Measurements from ENCODE around the gene MAPT. TPM values are rescaled to one million over a fixed set of nuclear protein-coding genes. Genes with fewer than 3 reads are reported as not detected.
"Not testable (repeated sequence)": the region's sequence is repeated elsewhere in the genome, so short reads cannot be mapped to it uniquely, and the experiment has no call there.

The MAPT gene
- polyA plus RNA-seq, 4 donors = 9.2 to 13.8 (median 10.5) TPM

DNA sequence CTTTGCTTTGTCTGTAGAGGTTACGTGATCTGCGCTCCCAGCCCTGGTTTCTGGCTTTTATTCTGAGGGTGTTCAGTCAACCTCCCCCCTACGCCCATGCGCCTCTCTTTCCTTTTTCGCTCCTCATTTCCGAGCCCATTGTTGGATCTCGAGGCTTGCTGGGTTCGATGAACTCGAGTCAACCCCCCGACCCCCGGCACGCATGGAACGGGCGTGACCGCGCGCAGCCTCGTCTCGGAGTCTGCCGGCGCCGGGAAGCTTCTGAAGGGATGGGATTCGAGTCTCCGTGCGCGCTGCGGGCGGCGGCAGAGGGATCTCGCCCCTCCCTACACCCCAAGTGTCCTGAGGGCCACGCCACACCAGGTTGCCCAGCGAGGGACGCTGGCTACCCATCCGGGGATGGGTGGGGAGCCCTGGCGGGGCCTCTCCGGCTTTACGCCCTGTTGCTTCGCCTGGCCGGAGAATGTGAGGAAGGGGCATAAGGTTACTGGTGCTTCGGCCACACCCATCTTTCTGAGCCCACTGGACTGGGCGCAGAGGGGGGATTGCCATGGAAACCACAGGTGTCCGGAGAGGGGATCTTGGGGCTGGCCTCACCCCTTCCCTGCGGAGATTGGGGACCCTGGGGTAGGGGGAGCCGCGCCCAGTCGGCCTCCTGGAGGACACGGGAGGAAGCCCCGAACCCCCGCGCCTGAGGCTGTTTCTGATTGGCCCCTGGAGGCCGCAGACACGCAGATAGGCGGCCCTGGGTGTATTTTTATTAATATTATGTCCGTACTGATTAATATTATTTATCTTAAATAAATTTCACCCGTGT lies 1.8 kb downstream of the MAPT start:
- no peak for DNase-seq (ENCODE audit: low read depth in 4 of 4, low spot score in 2 of 4)

DNA sequence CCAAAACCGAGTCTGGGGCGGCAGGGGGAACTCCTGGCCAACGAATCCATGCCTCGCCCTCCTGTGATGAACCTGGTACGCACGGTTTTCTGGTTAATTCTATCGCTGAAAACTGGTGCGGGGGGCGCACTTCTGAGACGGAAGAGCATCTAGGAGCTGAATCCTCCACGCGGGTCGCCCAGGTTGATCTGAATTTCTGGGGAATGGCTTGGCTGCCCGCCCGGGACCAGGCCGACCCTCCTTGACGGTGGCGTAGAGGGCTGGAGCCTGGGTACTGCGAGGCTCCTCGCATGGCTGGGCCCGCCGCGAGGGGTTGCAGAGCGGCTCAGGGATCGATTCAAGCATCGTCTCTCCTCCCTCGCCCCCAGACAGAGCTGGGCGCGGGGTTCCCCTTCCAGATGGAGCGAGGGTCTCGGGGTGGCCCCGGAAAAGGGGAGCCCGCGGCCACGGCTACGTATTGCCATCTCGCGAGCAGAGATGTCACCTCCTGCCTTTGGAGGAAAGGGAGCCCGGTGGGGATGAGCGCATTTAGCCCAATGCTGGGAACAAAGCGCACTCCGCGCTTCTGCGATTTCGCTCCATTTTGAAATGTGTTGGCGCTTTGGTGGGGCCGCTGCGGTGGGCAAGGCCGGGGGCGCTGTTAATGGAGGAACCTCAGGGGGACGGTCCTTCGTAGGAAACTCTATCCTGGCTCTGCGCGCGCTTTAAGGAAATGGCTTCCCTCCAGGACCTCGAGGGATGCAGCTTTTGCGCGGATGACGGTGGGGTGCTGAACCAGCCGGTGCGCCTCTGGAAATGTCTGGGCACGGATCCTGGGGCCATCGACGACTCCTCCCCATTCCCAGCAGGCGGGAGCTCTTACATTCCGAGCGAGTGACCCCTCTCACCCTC lies 2.7 kb downstream of the MAPT start:
- DNase-seq (ENCODE audit: low read depth in 4 of 4, low spot score in 2 of 4) = no peak

DNA sequence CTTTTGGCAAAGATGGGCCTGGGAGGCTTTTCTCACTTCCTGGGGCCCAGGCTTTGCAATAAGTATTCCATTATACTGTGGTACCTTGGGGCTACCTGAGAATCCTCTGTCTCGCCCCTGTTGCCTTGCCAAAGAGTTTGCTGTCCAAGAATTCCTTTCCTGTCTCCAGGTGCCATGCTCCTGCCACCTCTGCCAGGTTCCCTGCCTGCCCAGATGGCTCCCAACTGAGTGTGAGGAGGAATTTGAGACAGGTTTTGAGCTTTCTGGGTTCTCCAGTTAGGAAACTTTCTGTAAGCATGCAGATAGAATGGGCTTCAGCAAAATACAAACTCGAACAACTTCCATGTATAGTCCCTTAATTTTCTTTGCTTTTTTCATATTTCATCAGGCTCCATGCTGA lies 5.8 kb downstream of the MAPT start:
- DNase-seq (ENCODE audit: low read depth in 4 of 4, low spot score in 2 of 4) = no peak

DNA sequence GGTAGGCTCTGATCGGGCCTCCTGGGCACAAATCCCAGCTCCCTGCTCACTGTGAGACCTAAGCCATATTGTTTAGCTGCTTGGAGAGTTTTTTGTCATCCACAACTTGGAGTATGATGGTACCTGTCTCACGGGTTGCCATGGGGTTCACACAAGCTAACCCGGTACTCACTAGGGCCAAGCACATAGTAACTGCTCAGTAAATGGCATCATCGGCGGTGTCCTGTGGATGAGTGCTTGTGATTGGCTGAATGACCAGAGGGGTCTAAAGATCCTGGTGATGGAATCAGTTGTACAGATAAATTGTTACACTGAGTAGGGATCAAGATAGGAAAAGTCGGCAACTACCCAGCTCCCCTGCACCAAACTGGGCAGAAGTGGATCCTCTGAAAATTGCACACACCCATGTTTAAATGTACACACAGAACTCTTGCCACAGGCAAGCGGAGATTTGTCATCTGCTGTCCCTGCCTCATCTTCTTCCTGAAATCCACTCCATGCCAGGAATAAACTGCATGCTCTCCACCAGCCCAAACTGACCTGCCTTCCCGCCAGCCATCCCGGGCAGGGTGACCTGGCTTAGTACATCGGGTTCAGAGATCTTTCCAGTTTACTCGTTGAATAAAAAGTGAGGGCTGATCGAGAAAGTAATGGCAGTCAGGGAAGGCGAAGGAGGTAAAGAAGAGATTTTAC lies 6.5 kb downstream of the MAPT start:
- no peak for DNase-seq (ENCODE audit: low read depth in 4 of 4, low spot score in 2 of 4)

- DNase-seq (ENCODE audit: low read depth in 4 of 4, low spot score in 2 of 4) = no peak
Measured at GRCh38 chr17:45902892-45903346, 8.6 kb downstream of the MAPT start.

- DNase-seq (ENCODE audit: low read depth in 4 of 4, low spot score in 2 of 4) = no peak
Measured at GRCh38 chr17:45904866-45905265, 10.5 kb downstream of the MAPT start.

GRCh38 chr17:45905814-45906213 lies 11.5 kb downstream of the MAPT start:
- no peak for DNase-seq (ENCODE audit: low read depth in 4 of 4, low spot score in 2 of 4)

GRCh38 chr17:45906237-45906636 lies 11.9 kb downstream of the MAPT start:
- no peak for DNase-seq (ENCODE audit: low read depth in 4 of 4, low spot score in 2 of 4)

DNA sequence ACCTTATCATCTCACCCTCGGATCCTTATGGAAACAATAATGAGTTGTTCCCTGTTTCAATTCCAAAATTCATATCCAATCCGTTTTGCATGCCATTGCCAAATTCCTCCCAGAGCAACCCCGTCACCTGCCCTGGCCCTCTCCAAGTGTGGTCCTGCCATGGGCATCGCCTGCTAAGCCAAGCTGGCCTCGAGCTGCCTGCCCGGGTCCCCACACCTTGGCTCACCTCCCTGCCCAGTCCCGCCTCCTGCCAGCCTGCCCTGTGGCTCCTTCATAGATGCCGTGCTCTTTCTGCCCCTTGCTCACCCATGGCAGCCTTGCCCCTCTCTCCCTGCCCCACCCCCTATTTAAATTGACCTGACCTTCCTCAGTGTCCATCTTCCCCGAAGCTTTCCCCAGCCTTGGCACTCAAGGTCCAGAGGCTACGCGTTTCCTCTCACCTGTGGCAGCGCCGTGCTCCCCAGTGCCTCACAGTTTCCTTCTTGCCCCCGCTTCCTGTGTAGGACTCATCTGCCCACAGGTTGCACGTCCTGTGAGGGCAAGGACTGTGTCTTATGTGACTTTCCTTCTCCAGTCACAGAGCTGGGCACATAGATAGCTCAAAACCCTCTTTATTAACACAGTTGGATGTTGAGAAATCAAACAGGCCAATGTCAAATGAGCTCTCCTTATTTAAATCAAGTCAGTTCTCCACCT lies 12.7 kb downstream of the MAPT start:
- DNase-seq (ENCODE audit: low read depth in 4 of 4, low spot score in 2 of 4) = no peak

- no peak for DNase-seq (ENCODE audit: low read depth in 4 of 4, low spot score in 2 of 4)
Measured at GRCh38 chr17:45907750-45908395, 13.5 kb downstream of the MAPT start.

- no peak for DNase-seq (ENCODE audit: low read depth in 4 of 4, low spot score in 2 of 4)
Measured at GRCh38 chr17:45908460-45908859, 14.1 kb downstream of the MAPT start.

DNA sequence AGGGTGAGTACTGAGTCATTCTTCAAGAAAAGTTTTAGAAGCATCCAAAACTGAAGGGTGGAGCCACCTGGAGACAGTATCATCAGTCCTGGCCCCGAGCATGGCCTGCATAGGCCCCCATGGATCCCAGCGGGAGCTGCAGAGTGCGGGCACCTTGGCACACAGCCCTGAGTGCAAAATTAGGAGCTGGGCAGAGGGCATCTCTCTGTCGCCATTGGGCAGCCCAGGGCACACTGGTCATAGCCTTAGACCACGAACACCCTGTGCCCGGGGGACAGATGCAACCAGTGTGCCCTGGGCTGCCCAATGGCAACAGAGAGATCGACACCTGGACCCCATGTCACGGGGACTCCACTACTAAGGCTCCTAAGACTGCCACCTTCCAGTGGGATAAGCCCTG lies 14.6 kb downstream of the MAPT start:
- no peak for DNase-seq (ENCODE audit: low read depth in 4 of 4, low spot score in 2 of 4)

GRCh38 chr17:45910667-45911066 lies 16.3 kb downstream of the MAPT start:
- DNase-seq (ENCODE audit: low read depth in 4 of 4, low spot score in 2 of 4) = no peak

- DNase-seq (ENCODE audit: low read depth in 4 of 4, low spot score in 2 of 4) = no peak
Measured at GRCh38 chr17:45912319-45912718, 18.0 kb downstream of the MAPT start.

- DNase-seq (ENCODE audit: low read depth in 4 of 4, low spot score in 2 of 4) = not testable (repeated sequence)
Measured at GRCh38 chr17:45913030-45913429, 18.7 kb downstream of the MAPT start.

- DNase-seq (ENCODE audit: low read depth in 4 of 4, low spot score in 2 of 4) = no peak
Measured at GRCh38 chr17:45914047-45914717, 19.8 kb downstream of the MAPT start.

DNA sequence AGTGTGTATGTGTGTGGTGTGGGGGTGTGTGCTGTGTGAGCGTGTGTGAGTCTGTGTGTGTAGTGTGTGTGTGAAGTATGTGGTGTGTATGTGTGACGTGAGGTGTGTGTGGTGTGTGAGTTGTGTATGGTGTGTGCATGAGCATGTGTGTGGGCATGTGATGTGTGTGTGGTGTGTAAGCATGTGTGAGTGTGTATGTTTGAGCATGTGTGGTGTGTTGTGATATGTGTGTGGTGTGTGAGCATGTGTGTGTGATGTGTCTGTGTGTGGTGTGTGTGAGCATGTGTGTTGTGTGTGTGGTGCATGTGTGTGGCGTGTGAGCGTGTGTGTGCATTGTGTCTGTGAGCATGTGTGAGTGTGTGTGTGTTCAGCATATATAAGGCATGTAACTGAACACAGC lies 20.9 kb downstream of the MAPT start:
- no peak for DNase-seq (ENCODE audit: low read depth in 4 of 4, low spot score in 2 of 4)

DNA sequence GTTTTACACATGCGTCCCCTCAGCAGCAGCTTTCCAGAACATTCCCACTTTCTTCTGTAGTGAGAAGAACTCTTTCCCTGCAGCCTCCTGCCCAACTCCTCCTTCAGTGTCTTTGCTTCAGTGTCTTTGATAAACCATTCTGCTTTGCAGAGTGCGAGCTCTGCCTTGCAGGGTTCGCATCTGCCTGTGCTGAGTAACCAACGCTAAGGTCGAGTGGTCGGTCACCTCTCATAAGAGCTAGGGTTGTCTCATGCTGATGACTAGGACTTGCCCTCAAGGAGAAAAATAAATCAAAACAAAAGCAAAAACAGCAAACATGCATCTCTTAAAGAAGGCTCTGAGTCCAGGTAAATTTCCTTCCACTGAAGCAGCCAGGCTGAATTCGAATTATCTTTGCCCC lies 22.7 kb downstream of the MAPT start:
- no peak for DNase-seq (ENCODE audit: low read depth in 4 of 4, low spot score in 2 of 4)

GRCh38 chr17:45918241-45918745 lies 23.9 kb downstream of the MAPT start:
- no peak for DNase-seq (ENCODE audit: low read depth in 4 of 4, low spot score in 2 of 4)
